Measurements from ENCODE around the gene CSNK1G1. TPM values are rescaled to one million over a fixed set of nuclear protein-coding genes. Genes with fewer than 3 reads are reported as not detected.

The CSNK1G1 gene
- total and polyA plus RNA-seq, 2 of the 4 experiments (the other 2 are of a cell fraction), result 7.4 to 29.4 TPM

DNA sequence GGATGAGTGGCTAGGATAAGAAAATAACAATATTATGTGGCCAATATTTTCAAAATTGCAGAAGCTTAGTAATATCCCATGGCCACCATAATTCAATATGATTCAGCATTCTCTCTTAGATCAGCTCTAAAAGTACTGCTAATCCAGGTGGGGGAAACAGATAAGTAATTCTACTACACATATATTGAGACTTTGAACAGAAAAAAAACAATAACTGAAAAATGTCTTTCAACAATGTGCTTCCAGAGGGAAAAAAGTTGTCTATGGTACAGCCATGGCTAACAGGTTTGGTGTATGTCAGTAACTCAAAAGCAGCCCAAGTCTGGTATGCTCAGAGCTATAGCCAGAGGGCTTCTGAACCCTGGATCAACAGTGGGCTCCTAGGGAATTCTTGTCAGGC is 150.8 kb downstream of the CSNK1G1 start:
- no peak overlapping the region for H3K4me3 ChIP-seq (ENCODE audit: insufficient read depth, low read depth, low read length)
- no peak overlapping the region for H2BK5ac ChIP-seq (ENCODE audit: low read depth, low read length, poor library complexity, severe bottlenecking)
- peaks cover 3 to 12% of the 10 kb centered on the region in 2 experiments; a peak in 3 of 4 replicates for H3K79me1 ChIP-seq (ENCODE audit: low read depth in 1 of 2, low read length in 2 of 2)
- no peaks in the 10 kb centered on the region for H3K9me1 ChIP-seq (ENCODE audit: insufficient read depth, low read length)
- H3K4me2 ChIP-seq (ENCODE audit: low read depth, low read length), result no peak overlapping the region
- peaks cover 16% of the 10 kb centered on the region for H3K36me3 ChIP-seq (ENCODE audit: control insufficient read depth, insufficient read depth, low read length)
- H2BK120ac ChIP-seq (ENCODE audit: low read depth, low read length), result no peak overlapping the region
- H3K27me3 ChIP-seq (ENCODE audit: control insufficient read depth, insufficient read depth, low read length), result no peaks in the 10 kb centered on the region
- H4K8ac ChIP-seq (ENCODE audit: low read depth in 2 of 2, low read length in 2 of 2), result no peak overlapping the region
- H4K20me1 ChIP-seq (ENCODE audit: insufficient read depth, low read length), result no peaks in the 10 kb centered on the region
- ChIA-PET POLR2A (ENCODE audit: unreplicated experiment) (no interaction called here), CTCF (no interaction called here)
- no peaks in the 10 kb centered on the region for H3K4me1 ChIP-seq (ENCODE audit: control insufficient read depth, insufficient read depth, low read length)
- intact Hi-C loops (cut with micrococcal nuclease) (no loop called here), in situ Hi-C loops (cut with MboI; ENCODE audit: low sequenced_read_pairs) (loop anchor here (5.0 kb wide), 1 partner anchor 162 kb away; no protein-coding TSS in a partner anchor), dilution Hi-C loops (cut with HindIII; ENCODE audit: low sequenced_read_pairs, unreplicated experiment) (no loop called here)
- H3K9ac ChIP-seq (ENCODE audit: low read depth, low read length), result no peak overlapping the region
- no peak overlapping the region for H2BK20ac ChIP-seq (ENCODE audit: low read depth, low read length)
- BruUV-seq (replicated peaks), result no TSS peak
- H2AK9ac ChIP-seq (replicated peaks; ENCODE audit: low read depth, low read length, poor library complexity), result no peak overlapping the region
- H2AK5ac ChIP-seq (ENCODE audit: low read depth, low read length), result no peak overlapping the region
- no peak overlapping the region for H2BK15ac ChIP-seq (ENCODE audit: low read depth, low read length)
- no peak overlapping the region for H4K5ac ChIP-seq (ENCODE audit: low read depth, low read length)
- ATAC-seq (ENCODE audit: low read depth) (no peak), DNase-seq (no peak)
- no peak overlapping the region for H3K27ac ChIP-seq (ENCODE audit: insufficient read depth, low read length)
- H2AFZ ChIP-seq (replicated peaks; ENCODE audit: low read length, poor library complexity), result no peak overlapping the region
- no peak overlapping the region for H3K4ac ChIP-seq (ENCODE audit: low read depth, low read length)
- no peak overlapping the region for H3K56ac ChIP-seq (ENCODE audit: extremely low read depth, insufficient read depth, low read length)
- H3K18ac ChIP-seq (ENCODE audit: low read depth, low read length), result no peak overlapping the region
- H4K91ac ChIP-seq (ENCODE audit: insufficient read depth, low read depth, low read length), result no peak overlapping the region
- no peak overlapping the region for H3K23ac ChIP-seq (ENCODE audit: low read depth, low read length)
- H3K9me3 ChIP-seq (ENCODE audit: control insufficient read depth, insufficient read depth, low read length), result no peaks in the 10 kb centered on the region
- TF ChIP-seq, protein P1, sequence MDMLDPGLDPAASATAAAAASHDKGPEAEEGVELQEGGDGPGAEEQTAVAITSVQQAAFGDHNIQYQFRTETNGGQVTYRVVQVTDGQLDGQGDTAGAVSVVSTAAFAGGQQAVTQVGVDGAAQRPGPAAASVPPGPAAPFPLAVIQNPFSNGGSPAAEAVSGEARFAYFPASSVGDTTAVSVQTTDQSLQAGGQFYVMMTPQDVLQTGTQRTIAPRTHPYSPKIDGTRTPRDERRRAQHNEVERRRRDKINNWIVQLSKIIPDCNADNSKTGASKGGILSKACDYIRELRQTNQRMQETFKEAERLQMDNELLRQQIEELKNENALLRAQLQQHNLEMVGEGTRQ (IDR thresholded peaks at IDR 0.05; ENCODE audit: low read depth, low read length), result no peak
- no peak overlapping the region for H3K14ac ChIP-seq (replicated peaks; ENCODE audit: low read depth, low read length)
